Measurements from ENCODE around the gene TMEM266.

TMEM266 gene

DNA sequence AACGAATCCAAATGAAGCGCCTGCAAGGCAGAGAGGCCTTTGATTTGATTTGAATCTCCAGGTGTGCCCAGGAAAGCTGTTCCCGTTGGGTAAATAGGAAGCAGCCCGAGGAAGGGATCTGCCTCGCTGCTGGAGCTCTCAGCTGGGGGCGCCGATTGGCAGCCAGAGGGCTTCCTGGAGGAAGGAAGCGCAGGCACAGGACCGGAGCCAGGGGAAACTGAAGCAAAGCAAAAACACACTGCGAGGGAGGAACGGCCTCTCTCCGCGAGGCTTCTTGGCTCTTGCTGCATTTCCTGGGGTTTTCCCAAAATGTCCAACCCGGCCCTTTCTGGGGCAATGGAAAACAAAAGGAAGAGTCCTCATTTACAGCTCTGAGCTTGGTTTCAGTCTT, 80.3 kb downstream of the TMEM266 start:
- H3K79me2 ChIP-seq, result no peaks in the 10 kb centered on the region
- no peak overlapping the region for H3K9ac ChIP-seq
- H3K4me2 ChIP-seq (ENCODE audit: low read length), result no peak overlapping the region
- no peaks in the 10 kb centered on the region for H3K4me1 ChIP-seq
- H3K36me3 ChIP-seq (ENCODE audit: control insufficient read depth, insufficient read depth, low read length), result no peaks in the 10 kb centered on the region
- H3K9me3 ChIP-seq (ENCODE audit: control insufficient read depth, low read length), result no peaks in the 10 kb centered on the region
- no peak overlapping the region for H2AFZ ChIP-seq
- no peak overlapping the region for H3K4me3 ChIP-seq (ENCODE audit: low read depth, low read length)
- H3K27me3 ChIP-seq (ENCODE audit: control insufficient read depth, insufficient read depth, low read length), result no peaks in the 10 kb centered on the region
- no peak overlapping the region for H3K27ac ChIP-seq
- TF ChIP-seq, protein P1, sequence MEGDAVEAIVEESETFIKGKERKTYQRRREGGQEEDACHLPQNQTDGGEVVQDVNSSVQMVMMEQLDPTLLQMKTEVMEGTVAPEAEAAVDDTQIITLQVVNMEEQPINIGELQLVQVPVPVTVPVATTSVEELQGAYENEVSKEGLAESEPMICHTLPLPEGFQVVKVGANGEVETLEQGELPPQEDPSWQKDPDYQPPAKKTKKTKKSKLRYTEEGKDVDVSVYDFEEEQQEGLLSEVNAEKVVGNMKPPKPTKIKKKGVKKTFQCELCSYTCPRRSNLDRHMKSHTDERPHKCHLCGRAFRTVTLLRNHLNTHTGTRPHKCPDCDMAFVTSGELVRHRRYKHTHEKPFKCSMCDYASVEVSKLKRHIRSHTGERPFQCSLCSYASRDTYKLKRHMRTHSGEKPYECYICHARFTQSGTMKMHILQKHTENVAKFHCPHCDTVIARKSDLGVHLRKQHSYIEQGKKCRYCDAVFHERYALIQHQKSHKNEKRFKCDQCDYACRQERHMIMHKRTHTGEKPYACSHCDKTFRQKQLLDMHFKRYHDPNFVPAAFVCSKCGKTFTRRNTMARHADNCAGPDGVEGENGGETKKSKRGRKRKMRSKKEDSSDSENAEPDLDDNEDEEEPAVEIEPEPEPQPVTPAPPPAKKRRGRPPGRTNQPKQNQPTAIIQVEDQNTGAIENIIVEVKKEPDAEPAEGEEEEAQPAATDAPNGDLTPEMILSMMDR (IDR thresholded peaks at IDR 0.05), result no peak

DNA sequence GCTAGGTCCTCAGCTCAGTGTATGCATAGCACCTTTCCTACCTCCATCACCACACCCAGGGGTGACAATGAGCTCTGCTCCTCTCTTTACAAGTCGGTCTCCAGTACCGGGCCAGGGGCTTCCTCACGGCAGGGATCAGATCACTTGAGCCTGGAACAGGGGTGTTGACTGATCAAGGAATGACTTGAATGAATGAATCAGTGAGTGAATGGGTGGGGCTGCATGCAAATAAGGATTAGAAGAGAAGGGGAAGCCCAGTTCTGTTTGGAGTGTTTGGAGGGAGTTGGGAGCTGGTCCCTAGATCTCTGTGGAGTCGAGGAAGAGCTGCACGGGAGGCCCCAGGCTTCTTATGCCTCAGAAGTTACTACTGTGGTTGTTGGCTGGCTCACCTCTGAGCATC, 87.0 kb downstream of the TMEM266 start:
- no peak overlapping the region for H3K27ac ChIP-seq
- H3K4me3 ChIP-seq (ENCODE audit: low read depth, low read length), result no peak overlapping the region
- TF ChIP-seq, protein P1 (IDR thresholded peaks at IDR 0.05), result no peak

DNA sequence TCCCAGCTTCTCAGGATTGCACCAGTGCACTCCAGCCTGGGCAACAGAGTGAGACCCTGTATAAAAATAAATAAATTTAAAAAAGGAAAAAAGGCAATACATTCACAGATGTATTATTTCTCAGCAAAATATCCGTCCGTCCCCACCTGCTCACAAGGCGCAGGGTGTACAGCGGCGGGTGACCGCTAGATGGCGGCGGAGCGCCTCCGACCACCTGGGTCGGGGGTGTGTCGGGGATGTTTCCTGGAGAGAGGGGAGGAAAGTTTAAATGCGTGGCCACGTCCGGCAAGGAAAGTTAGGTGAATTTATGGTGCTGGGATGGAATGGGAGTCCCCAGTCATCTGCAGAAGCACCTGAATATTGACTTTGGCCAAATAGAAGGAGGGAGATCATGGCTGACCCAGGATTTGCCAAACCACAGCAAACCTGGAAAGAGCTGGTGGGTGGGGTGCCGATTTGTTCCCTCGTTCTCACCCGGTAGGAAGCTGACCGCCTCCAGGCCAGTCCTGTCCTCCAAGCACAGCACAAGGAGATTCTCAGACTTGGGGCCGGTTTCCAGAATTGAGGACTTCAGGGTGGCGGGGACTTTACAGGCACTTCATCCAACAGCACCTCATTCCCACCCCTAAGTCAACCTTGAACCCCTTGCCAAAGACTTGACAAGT, 88.3 kb downstream of the TMEM266 start:
- H3K27ac ChIP-seq, result no peak overlapping the region
- no peak overlapping the region for H3K4me2 ChIP-seq (ENCODE audit: low read length)
- no peaks in the 10 kb centered on the region for H3K4me1 ChIP-seq
- H3K79me2 ChIP-seq, result no peaks in the 10 kb centered on the region
- no peak overlapping the region for H3K9ac ChIP-seq
- H3K27me3 ChIP-seq (ENCODE audit: control insufficient read depth, insufficient read depth, low read length), result no peaks in the 10 kb centered on the region
- H3K36me3 ChIP-seq (ENCODE audit: control insufficient read depth, insufficient read depth, low read length), result no peaks in the 10 kb centered on the region
- H3K4me3 ChIP-seq (ENCODE audit: low read depth, low read length), result no peak overlapping the region
- H3K9me3 ChIP-seq (ENCODE audit: control insufficient read depth, low read length), result no peaks in the 10 kb centered on the region
- no peak overlapping the region for H2AFZ ChIP-seq
- TF ChIP-seq, protein P1 (IDR thresholded peaks at IDR 0.05), result peak; percentile 71

More for the DNA sequence above, 87.0 kb downstream of the TMEM266 start:
- Histone ChIP-seq H3K9ac (no peak overlapping the region), H3K27me3 (ENCODE audit: control insufficient read depth, insufficient read depth, low read length) (no peaks in the 10 kb centered on the region), H3K79me2 (no peaks in the 10 kb centered on the region), H2AFZ (no peak overlapping the region), H3K4me1 (no peaks in the 10 kb centered on the region), H3K9me3 (ENCODE audit: control insufficient read depth, low read length) (no peaks in the 10 kb centered on the region), H3K4me2 (ENCODE audit: low read length) (no peak overlapping the region), H3K36me3 (ENCODE audit: control insufficient read depth, insufficient read depth, low read length) (no peaks in the 10 kb centered on the region)

DNA sequence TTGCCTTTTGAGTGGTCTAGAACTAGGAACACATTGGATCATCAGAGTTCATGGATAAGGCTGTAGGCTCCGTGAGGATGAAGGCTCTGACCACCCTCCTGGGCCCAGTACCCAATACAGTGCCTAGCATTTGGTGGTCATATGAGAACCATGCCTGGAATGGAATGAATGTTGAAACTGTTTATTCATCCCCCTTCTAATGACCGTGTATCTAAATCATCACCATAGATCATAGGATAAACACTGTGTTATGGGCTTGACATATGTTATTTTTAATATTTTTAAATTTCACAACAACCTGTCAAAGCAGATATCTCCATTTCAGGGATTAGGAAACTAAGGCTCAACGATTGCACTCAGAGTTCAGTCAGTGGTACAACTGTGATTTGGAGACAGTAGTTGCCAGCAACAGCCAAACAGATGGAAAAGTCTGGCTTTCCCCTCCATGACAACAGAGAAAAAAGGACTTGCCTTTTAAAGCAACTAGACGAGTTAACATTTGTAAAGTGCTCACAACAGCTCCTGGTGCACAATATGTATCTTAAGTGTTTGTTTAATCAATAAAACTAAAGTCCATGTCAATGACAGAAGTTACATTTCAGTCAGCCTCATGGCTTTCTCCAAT, 89.6 kb downstream of the TMEM266 start:
- H3K27ac ChIP-seq, result no peak overlapping the region
- TF ChIP-seq, protein P1 (IDR thresholded peaks at IDR 0.05), result no peak

DNA sequence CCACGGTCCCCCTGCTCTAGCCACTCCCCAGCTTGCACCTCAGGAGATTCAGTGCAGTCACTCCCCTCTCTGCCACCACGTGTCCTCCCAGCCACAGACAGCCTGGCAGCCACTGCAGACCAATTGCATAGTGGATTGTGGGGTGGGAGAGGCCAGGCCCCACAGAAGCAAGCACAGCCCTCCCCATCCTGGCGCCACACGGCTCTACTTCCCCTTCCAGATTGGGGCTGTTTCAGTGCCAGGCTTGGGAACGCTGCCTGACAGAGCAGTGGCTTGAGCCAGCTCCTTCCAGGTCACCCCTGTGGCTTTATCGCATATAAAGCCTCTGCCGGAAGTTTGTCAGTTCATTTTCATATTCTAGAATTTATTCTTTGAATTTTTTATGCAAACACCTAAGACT, 90.7 kb downstream of the TMEM266 start:
- Histone ChIP-seq H3K4me3 (ENCODE audit: low read depth, low read length) (no peak overlapping the region), H3K9ac (no peak overlapping the region), H3K9me3 (ENCODE audit: control insufficient read depth, low read length) (no peaks in the 10 kb centered on the region), H3K4me2 (ENCODE audit: low read length) (no peak overlapping the region), H3K36me3 (ENCODE audit: control insufficient read depth, insufficient read depth, low read length) (no peaks in the 10 kb centered on the region), H3K4me1 (no peaks in the 10 kb centered on the region), H3K27me3 (ENCODE audit: control insufficient read depth, insufficient read depth, low read length) (no peaks in the 10 kb centered on the region), H2AFZ (no peak overlapping the region), H3K79me2 (no peaks in the 10 kb centered on the region), H3K27ac (no peak overlapping the region)
- TF ChIP-seq, protein P1 (IDR thresholded peaks at IDR 0.05), result no peak

More for the DNA sequence above, 89.6 kb downstream of the TMEM266 start:
- H3K36me3 ChIP-seq (ENCODE audit: control insufficient read depth, insufficient read depth, low read length), result no peaks in the 10 kb centered on the region
- no peak overlapping the region for H2AFZ ChIP-seq
- H3K79me2 ChIP-seq, result no peaks in the 10 kb centered on the region
- H3K9me3 ChIP-seq (ENCODE audit: control insufficient read depth, low read length), result no peaks in the 10 kb centered on the region
- no peaks in the 10 kb centered on the region for H3K4me1 ChIP-seq
- no peak overlapping the region for H3K4me2 ChIP-seq (ENCODE audit: low read length)
- H3K9ac ChIP-seq, result no peak overlapping the region
- no peaks in the 10 kb centered on the region for H3K27me3 ChIP-seq (ENCODE audit: control insufficient read depth, insufficient read depth, low read length)
- no peak overlapping the region for H3K4me3 ChIP-seq (ENCODE audit: low read depth, low read length)
